A673 (cell line): ENCODE results near the gene TMX3. TPM values are rescaled to one million over a fixed set of nuclear protein-coding genes. Genes with fewer than 3 reads are reported as not detected.

Experiments
- BruUV-seq: library from RNA; stranded (reverse); fragments of 400-500 nt; replicated peaks from 2 replicates; lab custom pipeline; 2021; lab: Mats Ljungman, UMichigan
- CTCF ChIA-PET: fragments of 300-600 bp; sonication (Branson Sonifier 250); formaldehyde crosslinking; loops from one replicate; lab custom pipeline; 2022; ENCODE audit warnings: antibody characterized with exemption; lab: Charles Lee
- POLR2A ChIA-PET: fragments of 300-600 bp; sonication (Branson Sonifier 250); formaldehyde crosslinking; loops from one replicate; lab custom pipeline; 2022; ENCODE audit warnings: antibody characterized with exemption; ENCODE audit not compliant: low non-redundant PET; lab: Charles Lee
- DNase-seq: peaks from one replicate; pipeline ENCODE4 v3.0.0-alpha.2; 2015; ENCODE audit warnings: low spot score
- H3K27ac ChIP-seq: fragments of 200-600 bp; sonication (generic); 2 replicates; pipeline ENCODE4 v1.5.1; 2016; ENCODE audit warnings: mixed run types, low read depth, mild to moderate bottlenecking, mixed read lengths, antibody characterized with exemption, low read length; ENCODE audit not compliant: poor library complexity, severe bottlenecking
- H3K27me3 ChIP-seq: fragments of 200-600 bp; sonication (generic); replicated peaks from 2 replicates; pipeline ENCODE4 v1.6.1; 2017; ENCODE audit warnings: mixed run types, low read depth, mild to moderate bottlenecking, mixed read lengths, antibody characterized with exemption, low read length; ENCODE audit not compliant: insufficient read depth, poor library complexity
- H3K36me3 ChIP-seq: fragments of 200-600 bp; sonication (generic); 2 replicates; pipeline ENCODE4 v1.6.1; 2016; ENCODE audit warnings: mixed run types, mild to moderate bottlenecking, mixed read lengths, antibody characterized with exemption, low read length; ENCODE audit not compliant: insufficient read depth, poor library complexity, severe bottlenecking
- H3K4me1 ChIP-seq: fragments of 200-600 bp; sonication (generic); 2 replicates; pipeline ENCODE4 v1.6.1; 2017; ENCODE audit warnings: mixed run types, mild to moderate bottlenecking, mixed read lengths, antibody characterized with exemption, low read length; ENCODE audit not compliant: insufficient read depth, poor library complexity, severe bottlenecking
- H3K4me3 ChIP-seq: fragments of 200-600 bp; sonication (generic); 2 replicates; pipeline ENCODE4 v1.5.1; 2016; ENCODE audit warnings: low read depth, mixed run types, mild to moderate bottlenecking, mixed read lengths, low read length; ENCODE audit not compliant: poor library complexity, severe bottlenecking
- H3K9me3 ChIP-seq: fragments of 200-600 bp; sonication (generic); 2 replicates; pipeline ENCODE4 v1.6.1; 2016; ENCODE audit warnings: mixed run types, low read depth, mild to moderate bottlenecking, mixed read lengths, antibody characterized with exemption, low read length; ENCODE audit not compliant: poor library complexity, severe bottlenecking
- CTCF ChIP-seq: fragments of 300-800, 200-600 bp; sonication (generic); conservative IDR thresholded peaks from 2 replicates; pipeline ENCODE4 v1.5.1; 2017; ENCODE audit warnings: low read depth, mild to moderate bottlenecking, antibody characterized with exemption, low read length, moderate library complexity, mixed read lengths
- EZH2 ChIP-seq: fragments of 200-600 bp; sonication (generic); IDR thresholded peaks from 2 replicates; pipeline ENCODE4 v1.6.1; 2017; ENCODE audit warnings: borderline replicate concordance, low read depth, mild to moderate bottlenecking, mixed read lengths, antibody characterized with exemption, low read length; ENCODE audit not compliant: poor library complexity, severe bottlenecking
- intact Hi-C: fragments of 100-400 bp; cut with micrococcal nuclease; formaldehyde crosslinking; loops from one replicate; pipeline ENCODE4 v1.10.0; 2022; ENCODE audit not compliant: unreplicated experiment
- total RNA-seq: library from RNA; stranded (reverse); gene quantifications from 2 replicates; pipeline ENCODE4 v1.2.3, GENCODE V29; 2021

Gene TMX3
- total RNA-seq, 1 experiment from 2014 or later: 56.0 TPM

DNA sequence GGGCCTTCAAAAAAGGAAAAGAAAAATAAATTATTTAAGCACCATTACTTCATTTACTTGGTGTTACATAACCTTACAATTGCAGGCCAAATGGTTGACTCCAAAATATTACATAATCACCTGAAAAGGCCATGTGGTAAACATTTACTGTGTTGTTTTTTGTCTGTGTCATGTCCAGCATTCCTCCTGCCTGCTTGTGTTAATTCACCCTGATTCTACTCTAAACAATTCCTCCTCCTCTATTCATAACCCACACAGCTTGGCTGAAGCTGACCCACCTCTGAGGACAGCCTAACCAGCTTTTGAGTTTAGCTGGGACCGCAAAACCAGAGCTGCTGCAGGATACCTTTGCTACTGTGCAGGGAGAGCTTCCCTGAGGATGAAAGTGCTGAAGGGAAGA is 35.4 kb downstream of the TMX3 start:
- no peak overlapping the region for H3K4me3 ChIP-seq
- ChIA-PET POLR2A (no interaction called here), CTCF (no interaction called here)

DNA sequence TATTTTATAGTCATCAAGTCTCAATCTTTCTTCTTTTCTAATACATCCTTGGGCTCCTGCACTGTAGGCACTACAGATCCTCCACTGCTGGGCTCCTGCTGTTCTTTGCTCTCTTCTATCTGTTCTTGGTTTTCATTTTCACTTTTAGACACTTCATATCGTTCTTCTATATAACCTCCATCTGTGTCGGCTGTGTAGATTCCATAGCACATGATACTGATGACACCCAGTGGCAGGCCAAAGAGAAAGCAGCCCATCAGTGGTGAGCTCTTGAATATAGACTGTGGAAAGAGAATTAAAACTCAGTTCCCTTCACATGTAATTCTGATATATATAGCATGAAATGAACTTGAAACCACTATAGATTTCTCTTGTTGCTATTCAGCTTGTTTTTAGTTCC is 38.0 kb downstream of the TMX3 start:
- no peaks in the 10 kb centered on the region for H3K4me1 ChIP-seq
- H3K9me3 ChIP-seq: no peaks in the 10 kb centered on the region
- peak; percentile 65 for DNase-seq
- H3K4me3 ChIP-seq: no peak overlapping the region
- intact Hi-C loops: loop anchor here (10.0 kb wide), 1 partner anchor 1572 kb away; no protein-coding TSS in a partner anchor
- ChIA-PET CTCF (interaction anchor here (1.1 kb wide), 1 partner anchor 1161 kb away, joined by 3 read pairs; no protein-coding TSS in a partner anchor), POLR2A (interaction anchor here (0.6 kb wide), 1 partner anchor 977 kb away, joined by 7 read pairs; no protein-coding TSS in a partner anchor)
- H3K27me3 ChIP-seq: no peaks in the 10 kb centered on the region
- H3K27ac ChIP-seq: no peak overlapping the region
- no TSS peak for BruUV-seq
- TF ChIP-seq EZH2: no peak
- TF ChIP-seq CTCF: peak; percentile 62
- H3K36me3 ChIP-seq: peaks cover 47% of the 10 kb centered on the region

More for the DNA sequence above, 35.4 kb downstream of the TMX3 start:
- no peaks in the 10 kb centered on the region for H3K27me3 ChIP-seq
- intact Hi-C loops: loop anchor here (10.0 kb wide), 1 partner anchor 1575 kb away; no protein-coding TSS in a partner anchor
- DNase-seq: no peak
- no peaks in the 10 kb centered on the region for H3K9me3 ChIP-seq
- BruUV-seq: no TSS peak
- no peak overlapping the region for H3K27ac ChIP-seq
- no peaks in the 10 kb centered on the region for H3K4me1 ChIP-seq
- TF ChIP-seq CTCF: no peak
- TF ChIP-seq EZH2: no peak
- H3K36me3 ChIP-seq: peaks cover 56% of the 10 kb centered on the region

DNA sequence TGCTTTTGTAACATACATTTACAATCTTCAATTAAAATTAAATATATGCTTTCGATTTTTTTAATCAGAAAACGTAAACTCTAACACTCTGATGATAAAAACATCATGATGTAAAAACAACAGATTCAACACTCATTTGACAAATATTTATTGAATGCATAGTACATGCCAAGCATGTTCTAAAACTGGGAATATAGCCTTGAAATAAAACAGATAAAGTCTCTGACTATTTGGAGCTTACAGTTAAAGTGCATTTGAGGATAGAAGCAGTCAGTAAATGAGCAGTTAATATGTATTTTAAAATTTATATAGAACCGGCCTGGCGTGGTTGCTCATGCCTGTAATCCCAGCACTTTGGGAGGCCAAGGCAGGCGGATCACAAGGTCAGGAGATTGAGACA is 47.8 kb downstream of the TMX3 start:
- CTCF ChIA-PET: no interaction called here

More for the DNA sequence above, 47.8 kb downstream of the TMX3 start:
- no peak overlapping the region for H3K4me3 ChIP-seq
- no peaks in the 10 kb centered on the region for H3K27me3 ChIP-seq
- H3K27ac ChIP-seq: no peak overlapping the region
- H3K36me3 ChIP-seq: no peaks in the 10 kb centered on the region
- BruUV-seq: no TSS peak
- TF ChIP-seq CTCF: no peak
- TF ChIP-seq EZH2: no peak
- intact Hi-C loops: loop anchor here (10.0 kb wide), 1 partner anchor 1152 kb away; the partner anchor contains the start of gene DSEL
- DNase-seq: no peak
- no peaks in the 10 kb centered on the region for H3K9me3 ChIP-seq
- POLR2A ChIA-PET: no interaction called here
- no peaks in the 10 kb centered on the region for H3K4me1 ChIP-seq
